Thyroid gland (tissue), 4 donors: ENCODE data around the gene MRGPRF. TPM values are rescaled to one million over a fixed set of nuclear protein-coding genes. Genes with fewer than 3 reads are reported as not detected.

Experiments used
- DNase-seq, 2 donors: peaks; one replicate each; pipeline ENCODE4 v3.0.0-alpha.2; 2019
- H3K27ac ChIP-seq, 3 donors: fragments of 200-600 bp; sonication (generic); 1 replicate in 2 of 3; 2 replicates in 1 of 3; pipeline ENCODE4 v1.5.1; 2016 to 2019; ENCODE audit warnings: mild to moderate bottlenecking in 1 of 3, moderate library complexity in 1 of 3
- H3K27me3 ChIP-seq: fragments of 200-600 bp; sonication (generic); one replicate; pipeline ENCODE4 v1.5.1; 2019
- H3K36me3 ChIP-seq, 2 donors: fragments of 200-600 bp; sonication (generic); one replicate each; pipeline ENCODE4 v1.5.1; 2016 to 2019
- H3K4me1 ChIP-seq, 2 donors: fragments of 200-600 bp; sonication (generic); one replicate each; pipeline ENCODE4 v1.5.1; 2017 to 2019
- H3K4me3 ChIP-seq, 3 donors: fragments of 200-600 bp; sonication (generic); replicated peaks in 1 of 3; 1 replicate in 2 of 3; 2 replicates in 1 of 3; pipeline ENCODE4 v1.5.1; 2016; ENCODE audit warnings: mild to moderate bottlenecking in 1 of 3
- H3K9me3 ChIP-seq: fragments of 200-600 bp; sonication (generic); one replicate; pipeline ENCODE4 v1.5.1; 2017
- CTCF ChIP-seq, 6 experiments: fragments of 200-600 bp in 3 of 6; fragments of 450-650 bp in 3 of 6; sonication (generic) in 3 of 6; IDR thresholded peaks; one replicate each; pipeline ENCODE4 v1.5.1; 2016 to 2019; ENCODE audit warnings: antibody characterized with exemption in 6 of 6, mild to moderate bottlenecking in 2 of 6, inconsistent platforms in 1 of 6, moderate library complexity in 1 of 6
- POLR2A ChIP-seq, 2 donors: fragments of 450-650 bp; IDR thresholded peaks; one replicate each; pipeline ENCODE4 v1.6.1; 2017; ENCODE audit warnings: antibody characterized with exemption in 2 of 2, mild to moderate bottlenecking in 2 of 2, moderate library complexity in 1 of 2
- WGBS, 2 donors: methylation state at CpG; one replicate each; pipeline ENCODE4 v1.1.5; 2017; 5-methylcytosine and 5-hydroxymethylcytosine counted together
- intact Hi-C: fragments of 100-400 bp; cut with DNase I; formaldehyde crosslinking; loops from one replicate; pipeline ENCODE4 v1.15.1; 2023
- total RNA-seq, 4 donors: library from RNA; depleted of rRNA; stranded (reverse); fragments of >200 nt; gene quantifications; one replicate each; pipeline ENCODE4 v1.2.3, GENCODE V29; 2016

Gene MRGPRF
- total RNA-seq, 4 donors from 2014 or later: 5.0 to 7.6 (median 6.6) TPM

- TF ChIP-seq POLR2A (IDR thresholded peaks at IDR 0.05): no peak
- TF ChIP-seq CTCF (IDR thresholded peaks at IDR 0.05): no peak
- Histone ChIP-seq H3K4me3 (no peak overlapping the region), H3K4me1 (no peaks in the 10 kb centered on the region), H3K36me3 (peaks cover 5 to 15% of the 10 kb centered on the region in 2 donors), H3K27ac (no peak overlapping the region), H3K9me3 (no peaks in the 10 kb centered on the region), H3K27me3 (no peaks in the 10 kb centered on the region)
- intact Hi-C loops: no loop called here
- no peak for DNase-seq
- WGBS, 2 donors: 87 to 90% methylated on average over 12 of the region's 12 CpGs
Observed at GRCh38 chr11:69059985-69060384, 46.9 kb upstream of the MRGPRF start.

- H3K36me3 ChIP-seq: peaks cover 5 to 15% of the 10 kb centered on the region in 2 donors
- intact Hi-C loops: no loop called here
- no peak overlapping the region for H3K27ac ChIP-seq
- no peaks in the 10 kb centered on the region for H3K27me3 ChIP-seq
- no peak overlapping the region for H3K4me3 ChIP-seq
- DNase-seq: no peak
- H3K4me1 ChIP-seq: no peaks in the 10 kb centered on the region
- TF ChIP-seq CTCF (IDR thresholded peaks at IDR 0.05) (no peak), POLR2A (IDR thresholded peaks at IDR 0.05) (no peak)
- 90 to 100% methylated on average over 4 to 6 of the region's 7 CpGs for WGBS, 2 donors
- no peaks in the 10 kb centered on the region for H3K9me3 ChIP-seq
Observed at GRCh38 chr11:69059429-69059828, 46.4 kb upstream of the MRGPRF start.

GRCh38 chr11:69058511-69059270 lies 45.6 kb upstream of the MRGPRF start:
- TF ChIP-seq POLR2A (IDR thresholded peaks at IDR 0.05): no peak
- no peak for TF ChIP-seq CTCF (IDR thresholded peaks at IDR 0.05)
- Histone ChIP-seq H3K4me3 (no peak overlapping the region), H3K36me3 (peaks cover 3 to 12% of the 10 kb centered on the region in 2 donors), H3K27ac (no peak overlapping the region), H3K27me3 (no peaks in the 10 kb centered on the region), H3K9me3 (no peaks in the 10 kb centered on the region), H3K4me1 (no peaks in the 10 kb centered on the region)
- intact Hi-C loops: no loop called here
- 86 to 91% methylated on average over 14 to 23 of the region's 23 CpGs for WGBS, 2 donors
- no peak for DNase-seq

GRCh38 chr11:69057801-69058200 lies 44.8 kb upstream of the MRGPRF start:
- intact Hi-C loops: no loop called here
- H3K36me3 ChIP-seq: peaks cover 0 to 3% of the 10 kb centered on the region in 2 donors

More at GRCh38 chr11:69057801-69058200, 44.8 kb upstream of the MRGPRF start:
- H3K9me3 ChIP-seq: no peaks in the 10 kb centered on the region
- DNase-seq: no peak
- TF ChIP-seq CTCF (IDR thresholded peaks at IDR 0.05): no peak
- no peak for TF ChIP-seq POLR2A (IDR thresholded peaks at IDR 0.05)
- no peak overlapping the region for H3K4me3 ChIP-seq
- 86 to 87% methylated on average over 14 of the region's 14 CpGs for WGBS, 2 donors
- H3K27me3 ChIP-seq: no peaks in the 10 kb centered on the region
- no peak overlapping the region for H3K27ac ChIP-seq
- H3K4me1 ChIP-seq: no peaks in the 10 kb centered on the region
